GM23338 (cell line): ENCODE data around the gene BCL2A1. TPM values are rescaled to one million over a fixed set of nuclear protein-coding genes. Genes with fewer than 3 reads are reported as not detected.

Experiments used
- ATAC-seq: fragments of 200-7000 bp; cut with Tn5 transposase; 3 replicates; pipeline ENCODE4 v1.9.1; 2020
- DNase-seq: peaks from one replicate; pipeline ENCODE4 v3.0.0-alpha.2; 2015; ENCODE audit warnings: low spot score
- H2AFZ ChIP-seq: fragments of 200-600 bp; sonication (generic); 2 replicates; pipeline ENCODE4 v1.8.0; 2016; ENCODE audit warnings: antibody characterized with exemption, mild to moderate bottlenecking, moderate library complexity
- H3F3A ChIP-seq: fragments of 200-600 bp; sonication (generic); replicated peaks from 2 replicates; pipeline ENCODE4 v1.8.0; 2017; ENCODE audit warnings: antibody characterized with exemption, mixed run types, low read depth
- H3K27ac ChIP-seq: fragments of 200-600 bp; sonication (generic); 2 replicates; pipeline ENCODE4 v1.6.1; 2016; ENCODE audit warnings: low read depth
- H3K27me3 ChIP-seq: fragments of 200-600 bp; sonication (generic); 2 replicates; pipeline ENCODE4 v1.8.0; 2016; ENCODE audit warnings: mild to moderate bottlenecking, mixed run types, moderate library complexity; ENCODE audit not compliant: insufficient read depth
- H3K36me3 ChIP-seq: fragments of 200-600 bp; sonication (generic); 2 replicates; pipeline ENCODE4 v1.8.0; 2016; ENCODE audit warnings: mild to moderate bottlenecking; ENCODE audit not compliant: insufficient read depth
- H3K4me1 ChIP-seq: fragments of 200-600 bp; sonication (generic); 2 replicates; pipeline ENCODE4 v1.8.0; 2016; ENCODE audit warnings: mild to moderate bottlenecking, moderate library complexity; ENCODE audit not compliant: insufficient read depth
- H3K4me2 ChIP-seq: fragments of 200-600 bp; sonication (generic); 2 replicates; pipeline ENCODE4 v1.7.1; 2017; ENCODE audit warnings: mixed run types
- H3K4me3 ChIP-seq: fragments of 200-600 bp; sonication (generic); 2 replicates; pipeline ENCODE4 v1.6.1; 2016; ENCODE audit warnings: mixed run types
- H3K79me2 ChIP-seq: fragments of 200-600 bp; sonication (generic); replicated peaks from 2 replicates; pipeline ENCODE4 v1.8.0; 2017; ENCODE audit warnings: mild to moderate bottlenecking; ENCODE audit not compliant: insufficient read depth
- H3K9me2 ChIP-seq: fragments of 200-600 bp; sonication (generic); 2 replicates; pipeline ENCODE4 v1.8.0; 2017; ENCODE audit not compliant: insufficient read depth
- H4K20me1 ChIP-seq: fragments of 200-600 bp; sonication (generic); replicated peaks from 2 replicates; pipeline ENCODE4 v1.8.0; 2017; ENCODE audit warnings: mild to moderate bottlenecking; ENCODE audit not compliant: insufficient read depth
- H3K27ac Mint-ChIP-seq: 2 replicates; pipeline ENCODE4 v1.8.0; 2020; ENCODE audit warnings: inconsistent platforms, mild to moderate bottlenecking, moderate library complexity, mixed read lengths
- H3K27me3 Mint-ChIP-seq: 3 replicates; pipeline ENCODE4 v1.8.0; 2022; ENCODE audit warnings: low read depth, mild to moderate bottlenecking, moderate library complexity, mixed read lengths, inconsistent platforms; ENCODE audit not compliant: insufficient read depth, poor library complexity
- H3K36me3 Mint-ChIP-seq: 3 replicates; pipeline ENCODE4 v1.8.0; 2021; ENCODE audit warnings: low read depth, mild to moderate bottlenecking, inconsistent platforms, moderate library complexity, mixed read lengths
- H3K4me1 Mint-ChIP-seq: 3 replicates; pipeline ENCODE4 v1.8.0; 2020; ENCODE audit warnings: mild to moderate bottlenecking, inconsistent platforms, mixed read lengths
- H3K4me3 Mint-ChIP-seq: 3 replicates; pipeline ENCODE4 v1.8.0; 2021; ENCODE audit warnings: moderate library complexity, mild to moderate bottlenecking, inconsistent platforms, mixed read lengths
- H3K9me3 Mint-ChIP-seq: 3 replicates; pipeline ENCODE4 v1.8.0; 2020; ENCODE audit warnings: moderate library complexity, mild to moderate bottlenecking, inconsistent platforms, mixed read lengths
- CREB1 ChIP-seq: fragments of 250-450 bp; sonication (Bioruptor Pico); IDR thresholded peaks from 2 replicates; pipeline ENCODE4 v1.5.0; 2020; ENCODE audit warnings: low read depth, mild to moderate bottlenecking, moderate library complexity
- EZH2 ChIP-seq: fragments of 200-600 bp; sonication (generic); IDR thresholded peaks from one replicate; pipeline ENCODE4 v1.8.0; 2017; ENCODE audit warnings: antibody characterized with exemption, mild to moderate bottlenecking, low read depth; ENCODE audit not compliant: unreplicated experiment
- EZH2phosphoT487 ChIP-seq: fragments of 200-600 bp; sonication (generic); IDR thresholded peaks from one replicate; pipeline ENCODE4 v1.8.1; 2018; ENCODE audit warnings: antibody characterized with exemption; ENCODE audit not compliant: unreplicated experiment
- JUNB ChIP-seq: IDR thresholded peaks from one replicate; pipeline ENCODE4 v1.6.1; 2016; ENCODE audit warnings: antibody characterized with exemption; ENCODE audit not compliant: unreplicated experiment
- NANOG ChIP-seq: IDR thresholded peaks from 2 replicates; pipeline ENCODE4 v1.6.1; 2016; ENCODE audit warnings: antibody characterized with exemption, borderline replicate concordance
- POLR2AphosphoS5 ChIP-seq: IDR thresholded peaks from 2 replicates; pipeline ENCODE4 v1.6.1; 2016; ENCODE audit warnings: antibody characterized with exemption, low read depth
- STAT1 ChIP-seq: IDR thresholded peaks from one replicate; pipeline ENCODE4 v1.6.1; 2016; ENCODE audit warnings: antibody characterized with exemption; ENCODE audit not compliant: unreplicated experiment
- ZNF114 ChIP-seq: fragments of 250-450 bp; sonication (Bioruptor Pico); IDR thresholded peaks from 2 replicates; pipeline ENCODE4 v1.5.0; 2020; ENCODE audit warnings: mild to moderate bottlenecking, moderate library complexity
- ZNF331 ChIP-seq: fragments of 250-450 bp; sonication (Bioruptor Pico); IDR thresholded peaks from 2 replicates; pipeline ENCODE4 v1.5.0; 2020; ENCODE audit warnings: low read depth, mild to moderate bottlenecking, moderate library complexity
- long read RNA-seq: library from polyadenylated mRNA; unstranded; transcript quantifications from one replicate; pipeline ENCODE4 v2.0.0, GENCODE V29; 2020; ENCODE audit not compliant: unreplicated experiment
- polyA plus RNA-seq: library from polyadenylated mRNA; unstranded; fragments of >200 nt; fragmentation: Nextera tagmentation; extraction: Ambion mirVana; gene quantifications from 2 replicates; pipeline ENCODE4 v1.2.1, GENCODE V29; 2016
- total RNA-seq: library from RNA; depleted of rRNA; stranded (reverse); fragments of >200 nt; shearing (Covaris generic); gene quantifications from 2 replicates; pipeline ENCODE4 v1.2.3, GENCODE V29; 2014; rRNA removed
- TF ChIP-seq, protein P1 (sequence below): fragments of 250-450 bp; sonication (Bioruptor Pico); IDR thresholded peaks from 2 replicates; pipeline ENCODE4 v1.5.0; 2020; ENCODE audit warnings: mild to moderate bottlenecking, moderate library complexity
- TF ChIP-seq, protein P2 (sequence below): IDR thresholded peaks from 2 replicates; pipeline ENCODE4 v1.6.1; 2016; ENCODE audit warnings: antibody characterized with exemption
- TF ChIP-seq, protein P3 (sequence below), 2 experiments: fragments of 200-600 bp in 1 of 2; sonication (generic) in 1 of 2; conservative IDR thresholded peaks; 2 replicates each; pipeline versions ENCODE4 v1.5.1 to v1.6.1; 2016 to 2017; ENCODE audit warnings: antibody characterized with exemption in 2 of 2, low read depth in 2 of 2, mild to moderate bottlenecking in 2 of 2, moderate library complexity in 1 of 2
- TF ChIP-seq, protein P4 (sequence below): IDR thresholded peaks from one replicate; pipeline ENCODE4 v1.6.1; 2018; ENCODE audit warnings: antibody characterized with exemption; ENCODE audit not compliant: unreplicated experiment

Gene BCL2A1
- total RNA-seq (not detected in 2 replicates), polyA plus RNA-seq (0.28 TPM in 1 of 2 replicates, not detected in the other)
- long read RNA-seq, result 0 reads

DNA sequence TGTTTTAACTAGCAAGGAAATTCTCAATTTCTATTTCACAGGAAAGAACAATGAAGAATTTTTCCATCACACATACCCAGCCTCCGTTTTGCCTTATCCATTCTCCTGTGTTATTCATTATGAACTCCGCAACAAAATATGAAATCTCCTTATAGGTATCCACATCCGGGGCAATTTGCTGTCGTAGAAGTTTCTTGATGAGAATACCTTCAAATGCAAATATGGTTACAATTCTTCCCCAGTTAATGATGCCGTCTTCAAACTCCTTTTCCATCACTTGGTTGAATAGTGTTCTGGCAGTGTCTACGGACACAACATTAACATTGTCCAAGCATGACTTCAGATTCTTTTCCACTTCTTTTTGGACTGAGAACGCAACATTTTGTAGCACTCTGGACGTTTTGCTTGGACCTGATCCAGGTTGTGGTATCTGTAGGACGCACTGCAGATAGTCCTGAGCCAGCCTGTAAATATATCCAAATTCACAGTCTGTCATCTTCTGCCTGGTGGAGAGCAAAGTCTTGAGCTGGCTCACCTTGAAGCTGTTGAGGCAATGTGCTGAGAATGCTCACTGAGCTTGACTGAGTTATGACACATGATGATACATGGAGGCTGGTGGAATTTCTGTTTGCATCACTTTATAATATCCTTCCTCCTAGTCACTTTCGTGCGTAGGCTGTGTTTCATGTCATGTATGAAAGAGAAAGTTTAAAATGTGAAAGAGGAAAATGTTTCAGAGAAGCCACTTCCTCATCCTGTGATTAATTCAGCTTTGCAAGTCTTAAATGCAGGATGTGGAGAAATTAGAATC, at the start of gene BCL2A1:
Gene BCL2A1 (minus strand): TSS at position 573 of the 811 bp plus-strand sequence. CDS start 77 bp downstream, at position 496.
- ATAC-seq (no peak), DNase-seq (no peak)
- Mint-ChIP-seq H3K27ac (no peak within 1 kb of the TSS), H3K4me3 (no peak within 1 kb of the TSS), H3K4me1 (peaks cover 7% of the 10 kb centered on the region), H3K9me3 (no peaks in the 10 kb centered on the region), H3K27me3 (no peaks in the 10 kb centered on the region), H3K36me3 (no peaks in the 10 kb centered on the region)
- H3K27ac ChIP-seq, result no peak within 1 kb of the TSS
- no peaks in the 10 kb centered on the region for H3K79me2 ChIP-seq
- no peak within 1 kb of the TSS for H3K4me2 ChIP-seq
- no peaks in the 10 kb centered on the region for H4K20me1 ChIP-seq
- H3K9me2 ChIP-seq, result no peaks in the 10 kb centered on the region
- H3K27me3 ChIP-seq, result no peaks in the 10 kb centered on the region
- TF ChIP-seq, protein P1, sequence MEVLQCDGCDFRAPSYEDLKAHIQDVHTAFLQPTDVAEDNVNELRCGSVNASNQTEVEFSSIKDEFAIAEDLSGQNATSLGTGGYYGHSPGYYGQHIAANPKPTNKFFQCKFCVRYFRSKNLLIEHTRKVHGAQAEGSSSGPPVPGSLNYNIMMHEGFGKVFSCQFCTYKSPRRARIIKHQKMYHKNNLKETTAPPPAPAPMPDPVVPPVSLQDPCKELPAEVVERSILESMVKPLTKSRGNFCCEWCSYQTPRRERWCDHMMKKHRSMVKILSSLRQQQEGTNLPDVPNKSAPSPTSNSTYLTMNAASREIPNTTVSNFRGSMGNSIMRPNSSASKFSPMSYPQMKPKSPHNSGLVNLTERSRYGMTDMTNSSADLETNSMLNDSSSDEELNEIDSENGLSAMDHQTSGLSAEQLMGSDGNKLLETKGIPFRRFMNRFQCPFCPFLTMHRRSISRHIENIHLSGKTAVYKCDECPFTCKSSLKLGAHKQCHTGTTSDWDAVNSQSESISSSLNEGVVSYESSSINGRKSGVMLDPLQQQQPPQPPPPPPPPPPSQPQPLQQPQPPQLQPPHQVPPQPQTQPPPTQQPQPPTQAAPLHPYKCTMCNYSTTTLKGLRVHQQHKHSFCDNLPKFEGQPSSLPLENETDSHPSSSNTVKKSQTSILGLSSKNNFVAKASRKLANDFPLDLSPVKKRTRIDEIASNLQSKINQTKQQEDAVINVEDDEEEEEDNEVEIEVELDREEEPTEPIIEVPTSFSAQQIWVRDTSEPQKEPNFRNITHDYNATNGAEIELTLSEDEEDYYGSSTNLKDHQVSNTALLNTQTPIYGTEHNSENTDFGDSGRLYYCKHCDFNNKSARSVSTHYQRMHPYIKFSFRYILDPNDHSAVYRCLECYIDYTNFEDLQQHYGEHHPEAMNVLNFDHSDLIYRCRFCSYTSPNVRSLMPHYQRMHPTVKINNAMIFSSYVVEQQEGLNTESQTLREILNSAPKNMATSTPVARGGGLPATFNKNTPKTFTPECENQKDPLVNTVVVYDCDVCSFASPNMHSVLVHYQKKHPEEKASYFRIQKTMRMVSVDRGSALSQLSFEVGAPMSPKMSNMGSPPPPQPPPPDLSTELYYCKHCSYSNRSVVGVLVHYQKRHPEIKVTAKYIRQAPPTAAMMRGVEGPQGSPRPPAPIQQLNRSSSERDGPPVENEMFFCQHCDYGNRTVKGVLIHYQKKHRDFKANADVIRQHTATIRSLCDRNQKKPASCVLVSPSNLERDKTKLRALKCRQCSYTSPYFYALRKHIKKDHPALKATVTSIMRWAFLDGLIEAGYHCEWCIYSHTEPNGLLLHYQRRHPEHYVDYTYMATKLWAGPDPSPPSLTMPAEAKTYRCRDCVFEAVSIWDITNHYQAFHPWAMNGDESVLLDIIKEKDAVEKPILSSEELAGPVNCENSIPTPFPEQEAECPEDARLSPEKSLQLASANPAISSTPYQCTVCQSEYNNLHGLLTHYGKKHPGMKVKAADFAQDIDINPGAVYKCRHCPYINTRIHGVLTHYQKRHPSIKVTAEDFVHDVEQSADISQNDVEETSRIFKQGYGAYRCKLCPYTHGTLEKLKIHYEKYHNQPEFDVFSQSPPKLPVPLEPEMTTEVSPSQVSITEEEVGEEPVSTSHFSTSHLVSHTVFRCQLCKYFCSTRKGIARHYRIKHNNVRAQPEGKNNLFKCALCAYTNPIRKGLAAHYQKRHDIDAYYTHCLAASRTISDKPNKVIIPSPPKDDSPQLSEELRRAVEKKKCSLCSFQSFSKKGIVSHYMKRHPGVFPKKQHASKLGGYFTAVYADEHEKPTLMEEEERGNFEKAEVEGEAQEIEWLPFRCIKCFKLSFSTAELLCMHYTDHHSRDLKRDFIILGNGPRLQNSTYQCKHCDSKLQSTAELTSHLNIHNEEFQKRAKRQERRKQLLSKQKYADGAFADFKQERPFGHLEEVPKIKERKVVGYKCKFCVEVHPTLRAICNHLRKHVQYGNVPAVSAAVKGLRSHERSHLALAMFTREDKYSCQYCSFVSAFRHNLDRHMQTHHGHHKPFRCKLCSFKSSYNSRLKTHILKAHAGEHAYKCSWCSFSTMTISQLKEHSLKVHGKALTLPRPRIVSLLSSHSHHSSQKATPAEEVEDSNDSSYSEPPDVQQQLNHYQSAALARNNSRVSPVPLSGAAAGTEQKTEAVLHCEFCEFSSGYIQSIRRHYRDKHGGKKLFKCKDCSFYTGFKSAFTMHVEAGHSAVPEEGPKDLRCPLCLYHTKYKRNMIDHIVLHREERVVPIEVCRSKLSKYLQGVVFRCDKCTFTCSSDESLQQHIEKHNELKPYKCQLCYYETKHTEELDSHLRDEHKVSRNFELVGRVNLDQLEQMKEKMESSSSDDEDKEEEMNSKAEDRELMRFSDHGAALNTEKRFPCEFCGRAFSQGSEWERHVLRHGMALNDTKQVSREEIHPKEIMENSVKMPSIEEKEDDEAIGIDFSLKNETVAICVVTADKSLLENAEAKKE (CRISPR knock-in tag), result no peak
- TF ChIP-seq JUNB (no peak), EZH2 (no peak), POLR2AphosphoS5 (no peak), EZH2phosphoT487 (no peak), ZNF114 (no peak), CREB1 (CRISPR knock-in tag) (no peak), NANOG (no peak), ZNF331 (CRISPR knock-in tag) (no peak), STAT1 (no peak)
- TF ChIP-seq, protein P2, sequence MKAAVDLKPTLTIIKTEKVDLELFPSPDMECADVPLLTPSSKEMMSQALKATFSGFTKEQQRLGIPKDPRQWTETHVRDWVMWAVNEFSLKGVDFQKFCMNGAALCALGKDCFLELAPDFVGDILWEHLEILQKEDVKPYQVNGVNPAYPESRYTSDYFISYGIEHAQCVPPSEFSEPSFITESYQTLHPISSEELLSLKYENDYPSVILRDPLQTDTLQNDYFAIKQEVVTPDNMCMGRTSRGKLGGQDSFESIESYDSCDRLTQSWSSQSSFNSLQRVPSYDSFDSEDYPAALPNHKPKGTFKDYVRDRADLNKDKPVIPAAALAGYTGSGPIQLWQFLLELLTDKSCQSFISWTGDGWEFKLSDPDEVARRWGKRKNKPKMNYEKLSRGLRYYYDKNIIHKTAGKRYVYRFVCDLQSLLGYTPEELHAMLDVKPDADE, result no peak
- TF ChIP-seq, protein P3, sequence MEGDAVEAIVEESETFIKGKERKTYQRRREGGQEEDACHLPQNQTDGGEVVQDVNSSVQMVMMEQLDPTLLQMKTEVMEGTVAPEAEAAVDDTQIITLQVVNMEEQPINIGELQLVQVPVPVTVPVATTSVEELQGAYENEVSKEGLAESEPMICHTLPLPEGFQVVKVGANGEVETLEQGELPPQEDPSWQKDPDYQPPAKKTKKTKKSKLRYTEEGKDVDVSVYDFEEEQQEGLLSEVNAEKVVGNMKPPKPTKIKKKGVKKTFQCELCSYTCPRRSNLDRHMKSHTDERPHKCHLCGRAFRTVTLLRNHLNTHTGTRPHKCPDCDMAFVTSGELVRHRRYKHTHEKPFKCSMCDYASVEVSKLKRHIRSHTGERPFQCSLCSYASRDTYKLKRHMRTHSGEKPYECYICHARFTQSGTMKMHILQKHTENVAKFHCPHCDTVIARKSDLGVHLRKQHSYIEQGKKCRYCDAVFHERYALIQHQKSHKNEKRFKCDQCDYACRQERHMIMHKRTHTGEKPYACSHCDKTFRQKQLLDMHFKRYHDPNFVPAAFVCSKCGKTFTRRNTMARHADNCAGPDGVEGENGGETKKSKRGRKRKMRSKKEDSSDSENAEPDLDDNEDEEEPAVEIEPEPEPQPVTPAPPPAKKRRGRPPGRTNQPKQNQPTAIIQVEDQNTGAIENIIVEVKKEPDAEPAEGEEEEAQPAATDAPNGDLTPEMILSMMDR (conservative IDR thresholded peaks at IDR 0.05; ENCODE audit: low read depth in 2 of 2), result no peak
- TF ChIP-seq, protein P4, sequence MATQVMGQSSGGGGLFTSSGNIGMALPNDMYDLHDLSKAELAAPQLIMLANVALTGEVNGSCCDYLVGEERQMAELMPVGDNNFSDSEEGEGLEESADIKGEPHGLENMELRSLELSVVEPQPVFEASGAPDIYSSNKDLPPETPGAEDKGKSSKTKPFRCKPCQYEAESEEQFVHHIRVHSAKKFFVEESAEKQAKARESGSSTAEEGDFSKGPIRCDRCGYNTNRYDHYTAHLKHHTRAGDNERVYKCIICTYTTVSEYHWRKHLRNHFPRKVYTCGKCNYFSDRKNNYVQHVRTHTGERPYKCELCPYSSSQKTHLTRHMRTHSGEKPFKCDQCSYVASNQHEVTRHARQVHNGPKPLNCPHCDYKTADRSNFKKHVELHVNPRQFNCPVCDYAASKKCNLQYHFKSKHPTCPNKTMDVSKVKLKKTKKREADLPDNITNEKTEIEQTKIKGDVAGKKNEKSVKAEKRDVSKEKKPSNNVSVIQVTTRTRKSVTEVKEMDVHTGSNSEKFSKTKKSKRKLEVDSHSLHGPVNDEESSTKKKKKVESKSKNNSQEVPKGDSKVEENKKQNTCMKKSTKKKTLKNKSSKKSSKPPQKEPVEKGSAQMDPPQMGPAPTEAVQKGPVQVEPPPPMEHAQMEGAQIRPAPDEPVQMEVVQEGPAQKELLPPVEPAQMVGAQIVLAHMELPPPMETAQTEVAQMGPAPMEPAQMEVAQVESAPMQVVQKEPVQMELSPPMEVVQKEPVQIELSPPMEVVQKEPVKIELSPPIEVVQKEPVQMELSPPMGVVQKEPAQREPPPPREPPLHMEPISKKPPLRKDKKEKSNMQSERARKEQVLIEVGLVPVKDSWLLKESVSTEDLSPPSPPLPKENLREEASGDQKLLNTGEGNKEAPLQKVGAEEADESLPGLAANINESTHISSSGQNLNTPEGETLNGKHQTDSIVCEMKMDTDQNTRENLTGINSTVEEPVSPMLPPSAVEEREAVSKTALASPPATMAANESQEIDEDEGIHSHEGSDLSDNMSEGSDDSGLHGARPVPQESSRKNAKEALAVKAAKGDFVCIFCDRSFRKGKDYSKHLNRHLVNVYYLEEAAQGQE, result no peak
- H3K36me3 ChIP-seq, result no peaks in the 10 kb centered on the region
- no peak within 1 kb of the TSS for H3K4me3 ChIP-seq
- H3F3A ChIP-seq, result no peaks in the 10 kb centered on the region
- H3K4me1 ChIP-seq, result peaks cover 6% of the 10 kb centered on the region; the same call in 1 of the 2 replicates
- peak within 1 kb of the TSS; percentile 9; the same call in 1 of the 2 replicates for H2AFZ ChIP-seq
